ENCODE measurements around the gene KRT5. TPM values are rescaled to one million over a fixed set of nuclear protein-coding genes. Genes with fewer than 3 reads are reported as not detected.

KRT5 gene
- polyA plus RNA-seq, 1 of the 3 experiments (the other 2 are of a cell fraction), result not detected

DNA sequence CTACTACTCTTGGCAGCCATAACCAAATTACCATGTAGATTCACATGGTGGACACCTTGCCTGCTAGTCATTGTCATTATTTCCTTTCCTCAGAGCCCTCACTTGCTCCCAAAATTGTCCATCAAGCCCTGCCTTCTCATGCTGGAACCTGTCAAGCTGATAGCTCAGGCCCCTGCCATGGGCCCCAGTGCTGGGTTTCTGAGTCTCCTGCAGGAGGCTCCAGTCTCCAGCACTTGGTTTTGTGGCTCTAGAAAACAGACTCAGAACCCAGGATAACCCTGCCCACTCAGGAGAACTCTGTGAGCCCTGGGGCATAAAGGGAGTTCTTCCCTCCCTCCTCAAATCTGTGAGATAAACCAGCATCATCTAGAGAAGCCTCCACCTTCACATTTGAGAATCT lies 22.0 kb upstream of the KRT5 start (continued):
- TF ChIP-seq RXRA (IDR thresholded peaks at IDR 0.05; ENCODE audit: borderline replicate concordance, low read depth), result no peak
- TF ChIP-seq, protein P1, sequence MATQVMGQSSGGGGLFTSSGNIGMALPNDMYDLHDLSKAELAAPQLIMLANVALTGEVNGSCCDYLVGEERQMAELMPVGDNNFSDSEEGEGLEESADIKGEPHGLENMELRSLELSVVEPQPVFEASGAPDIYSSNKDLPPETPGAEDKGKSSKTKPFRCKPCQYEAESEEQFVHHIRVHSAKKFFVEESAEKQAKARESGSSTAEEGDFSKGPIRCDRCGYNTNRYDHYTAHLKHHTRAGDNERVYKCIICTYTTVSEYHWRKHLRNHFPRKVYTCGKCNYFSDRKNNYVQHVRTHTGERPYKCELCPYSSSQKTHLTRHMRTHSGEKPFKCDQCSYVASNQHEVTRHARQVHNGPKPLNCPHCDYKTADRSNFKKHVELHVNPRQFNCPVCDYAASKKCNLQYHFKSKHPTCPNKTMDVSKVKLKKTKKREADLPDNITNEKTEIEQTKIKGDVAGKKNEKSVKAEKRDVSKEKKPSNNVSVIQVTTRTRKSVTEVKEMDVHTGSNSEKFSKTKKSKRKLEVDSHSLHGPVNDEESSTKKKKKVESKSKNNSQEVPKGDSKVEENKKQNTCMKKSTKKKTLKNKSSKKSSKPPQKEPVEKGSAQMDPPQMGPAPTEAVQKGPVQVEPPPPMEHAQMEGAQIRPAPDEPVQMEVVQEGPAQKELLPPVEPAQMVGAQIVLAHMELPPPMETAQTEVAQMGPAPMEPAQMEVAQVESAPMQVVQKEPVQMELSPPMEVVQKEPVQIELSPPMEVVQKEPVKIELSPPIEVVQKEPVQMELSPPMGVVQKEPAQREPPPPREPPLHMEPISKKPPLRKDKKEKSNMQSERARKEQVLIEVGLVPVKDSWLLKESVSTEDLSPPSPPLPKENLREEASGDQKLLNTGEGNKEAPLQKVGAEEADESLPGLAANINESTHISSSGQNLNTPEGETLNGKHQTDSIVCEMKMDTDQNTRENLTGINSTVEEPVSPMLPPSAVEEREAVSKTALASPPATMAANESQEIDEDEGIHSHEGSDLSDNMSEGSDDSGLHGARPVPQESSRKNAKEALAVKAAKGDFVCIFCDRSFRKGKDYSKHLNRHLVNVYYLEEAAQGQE (IDR thresholded peaks at IDR 0.05; ENCODE audit: low read depth, low read length), result no peak
- no peak for TF ChIP-seq SIN3A (IDR thresholded peaks at IDR 0.05; ENCODE audit: borderline replicate concordance, low read depth, low read length)
- TF ChIP-seq, protein P2, sequence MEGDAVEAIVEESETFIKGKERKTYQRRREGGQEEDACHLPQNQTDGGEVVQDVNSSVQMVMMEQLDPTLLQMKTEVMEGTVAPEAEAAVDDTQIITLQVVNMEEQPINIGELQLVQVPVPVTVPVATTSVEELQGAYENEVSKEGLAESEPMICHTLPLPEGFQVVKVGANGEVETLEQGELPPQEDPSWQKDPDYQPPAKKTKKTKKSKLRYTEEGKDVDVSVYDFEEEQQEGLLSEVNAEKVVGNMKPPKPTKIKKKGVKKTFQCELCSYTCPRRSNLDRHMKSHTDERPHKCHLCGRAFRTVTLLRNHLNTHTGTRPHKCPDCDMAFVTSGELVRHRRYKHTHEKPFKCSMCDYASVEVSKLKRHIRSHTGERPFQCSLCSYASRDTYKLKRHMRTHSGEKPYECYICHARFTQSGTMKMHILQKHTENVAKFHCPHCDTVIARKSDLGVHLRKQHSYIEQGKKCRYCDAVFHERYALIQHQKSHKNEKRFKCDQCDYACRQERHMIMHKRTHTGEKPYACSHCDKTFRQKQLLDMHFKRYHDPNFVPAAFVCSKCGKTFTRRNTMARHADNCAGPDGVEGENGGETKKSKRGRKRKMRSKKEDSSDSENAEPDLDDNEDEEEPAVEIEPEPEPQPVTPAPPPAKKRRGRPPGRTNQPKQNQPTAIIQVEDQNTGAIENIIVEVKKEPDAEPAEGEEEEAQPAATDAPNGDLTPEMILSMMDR (IDR thresholded peaks at IDR 0.05), result no peak
- TF ChIP-seq, protein P3, sequence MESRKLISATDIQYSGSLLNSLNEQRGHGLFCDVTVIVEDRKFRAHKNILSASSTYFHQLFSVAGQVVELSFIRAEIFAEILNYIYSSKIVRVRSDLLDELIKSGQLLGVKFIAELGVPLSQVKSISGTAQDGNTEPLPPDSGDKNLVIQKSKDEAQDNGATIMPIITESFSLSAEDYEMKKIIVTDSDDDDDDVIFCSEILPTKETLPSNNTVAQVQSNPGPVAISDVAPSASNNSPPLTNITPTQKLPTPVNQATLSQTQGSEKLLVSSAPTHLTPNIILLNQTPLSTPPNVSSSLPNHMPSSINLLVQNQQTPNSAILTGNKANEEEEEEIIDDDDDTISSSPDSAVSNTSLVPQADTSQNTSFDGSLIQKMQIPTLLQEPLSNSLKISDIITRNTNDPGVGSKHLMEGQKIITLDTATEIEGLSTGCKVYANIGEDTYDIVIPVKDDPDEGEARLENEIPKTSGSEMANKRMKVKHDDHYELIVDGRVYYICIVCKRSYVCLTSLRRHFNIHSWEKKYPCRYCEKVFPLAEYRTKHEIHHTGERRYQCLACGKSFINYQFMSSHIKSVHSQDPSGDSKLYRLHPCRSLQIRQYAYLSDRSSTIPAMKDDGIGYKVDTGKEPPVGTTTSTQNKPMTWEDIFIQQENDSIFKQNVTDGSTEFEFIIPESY (IDR thresholded peaks at IDR 0.05; ENCODE audit: borderline replicate concordance, low read depth), result no peak

DNA sequence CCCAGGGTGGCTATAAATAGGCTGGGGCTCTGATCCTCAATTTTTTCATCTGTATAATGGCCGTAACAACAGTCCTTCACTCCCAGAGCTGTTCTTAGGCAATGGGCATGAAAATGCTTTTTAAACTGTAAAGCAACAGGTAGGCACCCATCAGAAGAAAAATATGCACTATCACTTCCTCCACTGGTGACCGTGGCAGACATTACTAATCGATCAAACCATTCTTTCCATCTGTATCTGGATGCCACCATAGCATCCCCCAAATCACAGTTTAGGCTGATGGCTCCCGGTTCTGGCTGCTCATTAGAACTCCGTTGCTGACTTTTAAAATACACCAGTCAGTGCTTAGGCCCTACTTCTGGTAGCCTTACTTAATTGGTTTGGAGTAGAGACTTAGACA lies 21.5 kb upstream of the KRT5 start:
- Histone ChIP-seq H3K9ac (no peak overlapping the region), H3K4me3 (ENCODE audit: low read depth in 2 of 2, low read length in 1 of 2) (no peak overlapping the region), H3K9me2 (no peaks in the 10 kb centered on the region), H3K36me3 (replicated peaks in 1 of 2; ENCODE audit: control insufficient read depth in 1 of 2, insufficient read depth in 2 of 2, low read length in 1 of 2) (no peaks in the 10 kb centered on the region), H3K4me2 (no peak overlapping the region), H3K27ac (ENCODE audit: low read depth in 2 of 2, low read length in 1 of 2) (no peak overlapping the region), H4K20me1 (ENCODE audit: insufficient read depth) (no peaks in the 10 kb centered on the region), H2AFZ (ENCODE audit: low read depth) (no peak overlapping the region), H3K79me2 (ENCODE audit: insufficient read depth) (no peaks in the 10 kb centered on the region), H3F3A (replicated peaks; ENCODE audit: insufficient read depth) (no peaks in the 10 kb centered on the region), H3K9me3 (no peaks in the 10 kb centered on the region), H3K27me3 (ENCODE audit: insufficient read depth) (peaks cover 30% of the 10 kb centered on the region; the same call in 1 of the 2 replicates), H3K4me1 (ENCODE audit: control insufficient read depth in 1 of 2, insufficient read depth in 2 of 2, low read depth in 1 of 2, low read length in 1 of 2) (no peaks in the 10 kb centered on the region)
- ChIA-PET POLR2A (no interaction called here), CTCF (no interaction called here)
- WGBS (ENCODE audit: low lambda C conversion rate), result 19% methylated on average over 5 of the region's 5 CpGs
- no peak for DNase-seq
- TF ChIP-seq, protein P2 (IDR thresholded peaks at IDR 0.05), result no peak

Measured in SK-N-SH (cell line).